HEK293 (cell line): ENCODE measurements around the gene KLHDC7A.

Source experiments
- CTCF ChIP-seq: fragments of 450-650 bp; formaldehyde crosslinking; IDR thresholded peaks from 2 replicates; pipeline ENCODE4 v1.5.1; 2016; ENCODE audit warnings: missing biosample characterization, missing genetic modification characterization
- ZBTB49 ChIP-seq: fragments of 450-650 bp; formaldehyde crosslinking; IDR thresholded peaks from 2 replicates; pipeline ENCODE4 v1.5.1; 2016; ENCODE audit warnings: missing biosample characterization, missing genetic modification characterization, low read depth
- ZNF121 ChIP-seq: fragments of 450-650 bp; formaldehyde crosslinking; IDR thresholded peaks from 2 replicates; pipeline ENCODE4 v1.5.1; 2016; ENCODE audit warnings: missing biosample characterization, missing genetic modification characterization
- ZNF174 ChIP-seq: fragments of 450-650 bp; formaldehyde crosslinking; IDR thresholded peaks from 2 replicates; pipeline ENCODE4 v1.5.0; 2017; ENCODE audit warnings: missing biosample characterization, mild to moderate bottlenecking, missing genetic modification characterization

GRCh38 chr1:18515120-18515667 is 34.5 kb downstream of the KLHDC7A start:
- TF ChIP-seq CTCF (tag by site-specific recombination) (no peak), ZNF174 (tag by site-specific recombination) (no peak), ZBTB49 (tag by site-specific recombination) (no peak), ZNF121 (tag by site-specific recombination) (no peak)
